GM06990 (cell line): ENCODE results near the gene LARP4B.

ENCODE experiments used
- DNase-seq: peaks from one replicate; pipeline ENCODE4 v3.0.0-alpha.2; 2011; ENCODE audit not compliant: insufficient read length; ENCODE audit errors: extremely low read depth
- H3K27me3 ChIP-seq: replicated peaks from 2 replicates; pipeline ENCODE4 v1.6.0; 2011; ENCODE audit warnings: low read length; ENCODE audit not compliant: control insufficient read depth, insufficient read depth
- H3K36me3 ChIP-seq: 2 replicates; pipeline ENCODE4 v1.5.1; 2011; ENCODE audit warnings: low read length; ENCODE audit not compliant: control insufficient read depth, insufficient read depth
- H3K4me3 ChIP-seq: replicated peaks from 2 replicates; pipeline ENCODE4 v1.5.1; 2011; ENCODE audit warnings: low read depth, mild to moderate bottlenecking, control low read depth, low read length
- TF ChIP-seq, protein P1 (sequence below): IDR thresholded peaks from 2 replicates; pipeline ENCODE4 v1.5.1; 2011; ENCODE audit warnings: low read length, control low read depth, mild to moderate bottlenecking, inconsistent platforms; ENCODE audit not compliant: insufficient read depth, poor library complexity, severe bottlenecking

The LARP4B gene

DNA sequence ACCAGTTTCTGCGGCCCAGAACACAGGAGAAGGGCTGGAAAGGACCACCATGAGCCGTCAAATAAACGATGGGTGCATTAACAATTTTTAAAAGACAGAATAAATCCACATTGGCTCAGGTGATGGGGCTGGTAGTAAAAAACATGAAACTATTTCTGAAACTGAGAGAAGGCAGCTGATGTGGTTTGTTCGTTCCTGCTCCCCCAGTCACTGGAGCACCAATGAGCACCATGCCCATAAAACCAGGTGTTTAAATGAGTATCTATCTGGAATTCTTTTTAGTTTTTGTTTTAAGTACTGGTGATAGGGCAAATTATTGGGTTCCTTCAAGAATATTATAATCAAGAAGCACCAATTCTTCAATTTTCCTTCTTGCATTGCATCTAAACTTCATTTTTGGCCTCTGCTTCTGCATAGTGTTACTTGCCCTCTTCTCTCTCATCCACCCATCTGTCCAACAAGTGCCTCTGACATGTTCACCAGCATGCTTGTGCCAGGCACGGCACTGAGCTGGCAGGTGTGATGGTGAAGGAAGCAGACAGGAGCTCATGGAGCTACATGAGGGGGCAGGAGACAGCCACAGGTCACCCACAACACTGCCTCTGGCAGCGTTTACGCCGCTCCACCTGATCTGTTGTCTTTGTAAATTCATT is 65.5 kb downstream of the LARP4B start:
- H3K27me3 ChIP-seq = no peaks in the 10 kb centered on the region
- TF ChIP-seq, protein P1, sequence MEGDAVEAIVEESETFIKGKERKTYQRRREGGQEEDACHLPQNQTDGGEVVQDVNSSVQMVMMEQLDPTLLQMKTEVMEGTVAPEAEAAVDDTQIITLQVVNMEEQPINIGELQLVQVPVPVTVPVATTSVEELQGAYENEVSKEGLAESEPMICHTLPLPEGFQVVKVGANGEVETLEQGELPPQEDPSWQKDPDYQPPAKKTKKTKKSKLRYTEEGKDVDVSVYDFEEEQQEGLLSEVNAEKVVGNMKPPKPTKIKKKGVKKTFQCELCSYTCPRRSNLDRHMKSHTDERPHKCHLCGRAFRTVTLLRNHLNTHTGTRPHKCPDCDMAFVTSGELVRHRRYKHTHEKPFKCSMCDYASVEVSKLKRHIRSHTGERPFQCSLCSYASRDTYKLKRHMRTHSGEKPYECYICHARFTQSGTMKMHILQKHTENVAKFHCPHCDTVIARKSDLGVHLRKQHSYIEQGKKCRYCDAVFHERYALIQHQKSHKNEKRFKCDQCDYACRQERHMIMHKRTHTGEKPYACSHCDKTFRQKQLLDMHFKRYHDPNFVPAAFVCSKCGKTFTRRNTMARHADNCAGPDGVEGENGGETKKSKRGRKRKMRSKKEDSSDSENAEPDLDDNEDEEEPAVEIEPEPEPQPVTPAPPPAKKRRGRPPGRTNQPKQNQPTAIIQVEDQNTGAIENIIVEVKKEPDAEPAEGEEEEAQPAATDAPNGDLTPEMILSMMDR = no peak
- peaks cover 20% of the 10 kb centered on the region for H3K36me3 ChIP-seq
- no peak overlapping the region for H3K4me3 ChIP-seq
- DNase-seq = no peak

DNA sequence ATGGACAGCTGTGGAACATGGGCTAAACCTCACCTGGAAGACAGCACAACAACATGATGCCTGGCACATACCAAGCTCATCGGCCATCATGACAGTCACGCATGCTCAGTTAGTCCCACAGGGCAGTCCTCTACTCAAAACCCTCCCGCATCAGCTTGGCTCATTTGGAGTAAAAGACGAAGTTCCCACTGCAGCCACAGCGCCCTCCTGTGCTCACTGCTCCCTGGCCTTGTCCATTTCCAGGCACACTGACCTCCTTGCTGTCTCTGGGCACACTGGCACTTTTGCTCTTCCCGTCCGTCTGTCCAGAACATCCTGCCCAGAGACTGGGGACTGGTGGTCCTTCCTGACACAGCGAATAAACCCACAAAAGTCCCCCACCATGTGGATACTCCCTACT is 66.2 kb downstream of the LARP4B start:
- no peaks in the 10 kb centered on the region for H3K27me3 ChIP-seq
- DNase-seq = no peak
- TF ChIP-seq, protein P1 = no peak
- H3K4me3 ChIP-seq = no peak overlapping the region
- peaks cover 19% of the 10 kb centered on the region for H3K36me3 ChIP-seq

DNA sequence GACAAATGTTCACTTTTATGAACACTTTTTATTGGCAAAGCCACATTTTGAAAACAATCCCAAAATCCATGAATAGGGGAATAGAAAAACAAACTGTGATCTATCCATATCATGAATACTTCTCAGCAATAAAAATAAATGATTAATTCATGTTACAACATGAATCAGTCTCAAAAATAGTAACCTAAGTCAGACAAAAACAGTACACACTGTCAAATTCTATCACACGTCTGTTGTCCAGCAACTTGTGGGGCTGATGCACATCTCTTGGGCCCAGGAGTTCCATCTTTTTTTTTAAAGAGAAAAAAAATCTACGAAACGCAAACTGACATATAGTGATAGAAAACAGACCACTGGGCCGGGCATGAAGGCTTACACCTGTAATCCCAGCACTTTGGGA is 71.0 kb downstream of the LARP4B start:
- Histone ChIP-seq H3K36me3 (peaks cover 20% of the 10 kb centered on the region), H3K4me3 (no peak overlapping the region), H3K27me3 (no peaks in the 10 kb centered on the region)
- TF ChIP-seq, protein P1 = no peak
- no peak for DNase-seq

DNA sequence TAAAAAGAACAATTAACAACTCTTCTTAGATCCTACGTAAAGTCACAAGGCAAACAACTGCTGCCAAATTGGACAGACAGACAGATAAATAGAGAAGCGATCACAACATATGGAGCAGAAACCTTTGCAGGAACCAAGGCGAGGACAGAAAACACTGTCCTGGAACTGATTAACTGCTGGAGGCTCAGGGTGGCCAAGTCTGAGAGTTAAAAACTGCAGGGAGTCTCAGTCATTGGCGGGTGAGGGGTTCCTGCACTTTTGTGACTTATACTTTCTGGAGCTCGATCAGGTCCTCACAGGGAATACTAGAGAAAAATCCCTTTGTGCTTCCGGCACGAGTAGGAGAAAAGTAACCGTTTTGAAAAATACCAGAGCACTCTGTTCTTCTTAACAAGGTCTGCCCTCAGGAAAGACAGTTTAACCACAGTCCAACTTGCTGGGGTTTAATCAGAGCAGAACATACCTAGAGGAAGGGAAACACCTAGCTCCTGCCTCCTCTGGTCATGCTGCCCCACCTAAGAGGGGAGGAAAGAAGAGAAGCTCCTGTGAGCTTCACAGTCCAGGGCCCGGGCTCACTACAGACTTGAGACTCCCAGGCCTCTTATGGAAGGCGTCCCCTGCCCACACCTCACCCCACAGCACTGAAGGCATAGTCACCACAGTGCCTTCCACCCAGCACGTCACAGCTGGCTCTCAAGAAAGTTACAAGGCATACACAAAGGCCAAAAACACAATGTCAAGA is 74.9 kb downstream of the LARP4B start:
- no peak overlapping the region for H3K4me3 ChIP-seq
- H3K27me3 ChIP-seq = no peaks in the 10 kb centered on the region
- H3K36me3 ChIP-seq = peaks cover 4% of the 10 kb centered on the region
- TF ChIP-seq, protein P1 = no peak
- no peak for DNase-seq

DNA sequence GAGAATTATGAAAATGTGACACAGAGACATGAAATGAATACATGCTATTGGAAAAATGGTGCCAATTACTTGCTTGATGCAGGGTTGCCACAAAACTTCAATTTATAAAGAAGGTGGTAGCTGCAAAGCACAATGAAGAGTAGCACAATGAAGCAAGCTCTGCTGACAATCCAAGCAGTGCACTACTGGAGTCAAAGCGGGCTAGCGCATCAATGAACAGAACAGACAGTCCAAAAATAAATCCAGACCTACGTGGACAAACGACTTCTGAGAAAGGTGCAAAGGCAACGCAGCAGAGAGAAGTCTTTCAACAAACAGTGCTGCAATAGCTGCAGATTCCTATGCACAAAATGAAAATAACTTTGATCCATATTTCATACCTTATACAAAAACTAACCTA is 75.8 kb downstream of the LARP4B start:
- no peak for DNase-seq
- TF ChIP-seq, protein P1 = no peak
- H3K4me3 ChIP-seq = no peak overlapping the region
- H3K27me3 ChIP-seq = no peaks in the 10 kb centered on the region
- H3K36me3 ChIP-seq = peaks cover 4% of the 10 kb centered on the region
